HT-29 (cell line): Measurements from ENCODE around the gene PCGF1. TPM values are rescaled to one million over a fixed set of nuclear protein-coding genes. Genes with fewer than 3 reads are reported as not detected.
"Not testable (repeated sequence)": the region's sequence is repeated elsewhere in the genome, so short reads cannot be mapped to it uniquely, and the experiment has no call there.

Experiments
- DNase-seq: peaks from one replicate; pipeline ENCODE4 v3.0.0-alpha.2; 2015; ENCODE audit warnings: low spot score
- total RNA-seq: library from RNA; depleted of rRNA; stranded (reverse); fragments of >200 nt; shearing (Covaris generic); gene quantifications from 2 replicates; pipeline ENCODE4 v1.2.3, GENCODE V29; 2014

Gene PCGF1
- total RNA-seq, 1 experiment from 2014 or later, result 20.1 TPM

- DNase-seq, result no peak
Measured at GRCh38 chr2:74499940-74500577, 7.4 kb downstream of the PCGF1 start.

GRCh38 chr2:74499267-74499939 lies 8.1 kb downstream of the PCGF1 start, which contains the start of gene LBX2:
TSS of gene LBX2 (minus strand) at chr2:74499603. CDS start at chr2:74499537, 66 bp downstream.
- DNase-seq, result no peak

GRCh38 chr2:74498500-74499266 lies 8.8 kb downstream of the PCGF1 start:
- peak; percentile 67 for DNase-seq

- DNase-seq, result peak; percentile 62
Measured at GRCh38 chr2:74497777-74498499, 9.6 kb downstream of the PCGF1 start.

- DNase-seq, result peak; percentile 26
Measured at GRCh38 chr2:74496997-74497776, 10.3 kb downstream of the PCGF1 start.

GRCh38 chr2:74495440-74495839 lies 12.1 kb downstream of the PCGF1 start:
- no peak for DNase-seq

GRCh38 chr2:74493546-74493945 lies 13.9 kb downstream of the PCGF1 start:
- no peak for DNase-seq

- DNase-seq, result no peak
Measured at GRCh38 chr2:74491648-74492544, 15.6 kb downstream of the PCGF1 start.

GRCh38 chr2:74489906-74490305 lies 17.6 kb downstream of the PCGF1 start:
- no peak for DNase-seq

- DNase-seq, result no peak
Measured at GRCh38 chr2:74488643-74489481, 18.6 kb downstream of the PCGF1 start.

- DNase-seq, result no peak
Measured at GRCh38 chr2:74486141-74486540, 21.4 kb downstream of the PCGF1 start.

GRCh38 chr2:74483675-74484164 lies 23.8 kb downstream of the PCGF1 start:
- not testable (repeated sequence) for DNase-seq

GRCh38 chr2:74482801-74483674 lies 24.5 kb downstream of the PCGF1 start, which contains the start of the genes CCDC142 and TTC31:
TSS of gene CCDC142 (minus strand) at chr2:74482998. CDS start at chr2:74482837, 161 bp downstream.
TSS of gene TTC31 (plus strand) at chr2:74483081. CDS start at chr2:74483096, 15 bp downstream.
- DNase-seq, result peak; percentile 96

- DNase-seq, result no peak
Measured at GRCh38 chr2:74481961-74482800, 25.3 kb downstream of the PCGF1 start.

- DNase-seq, result no peak
Measured at GRCh38 chr2:74481431-74481830, 26.1 kb downstream of the PCGF1 start.

GRCh38 chr2:74474899-74475298 lies 32.6 kb downstream of the PCGF1 start:
- DNase-seq, result no peak

- DNase-seq, result no peak
Measured at GRCh38 chr2:74474481-74474880, 33.0 kb downstream of the PCGF1 start.
